GM18508 (cell line): Measurements from ENCODE around the gene PDPN.

ENCODE experiments used
- ATAC-seq: cut with Tn5 transposase; IDR thresholded peaks from one replicate; pipeline ENCODE4 v1.9.1; 2021; ENCODE audit warnings: moderate number of reproducible peaks; ENCODE audit not compliant: insufficient read depth, unreplicated experiment

PDPN gene

GRCh38 chr1:13576926-13577325, 6.7 kb upstream of the PDPN start:
- ATAC-seq, result no peak

GRCh38 chr1:13577846-13578245, 5.8 kb upstream of the PDPN start:
- ATAC-seq, result no peak

- ATAC-seq, result no peak
Observed at GRCh38 chr1:13581446-13581845, 2.2 kb upstream of the PDPN start.

- no peak for ATAC-seq
Observed at GRCh38 chr1:13582713-13583443, 754 bp upstream of the PDPN start.

GRCh38 chr1:13583966-13584791, 547 bp downstream of the PDPN start:
- ATAC-seq, result no peak

- ATAC-seq, result no peak
Observed at GRCh38 chr1:13584876-13585611, 1.4 kb downstream of the PDPN start.

GRCh38 chr1:13585612-13585991, 2.0 kb downstream of the PDPN start:
- ATAC-seq, result no peak

- ATAC-seq, result no peak
Observed at GRCh38 chr1:13586001-13586400, 2.4 kb downstream of the PDPN start.

- no peak for ATAC-seq
Observed at GRCh38 chr1:13587256-13588030, 3.8 kb downstream of the PDPN start.

GRCh38 chr1:13588946-13589796, 5.5 kb downstream of the PDPN start:
- no peak for ATAC-seq

GRCh38 chr1:13590486-13590885, 6.9 kb downstream of the PDPN start:
- ATAC-seq, result no peak

GRCh38 chr1:13593511-13594131, 10.0 kb downstream of the PDPN start:
- no peak for ATAC-seq

- no peak for ATAC-seq
Observed at GRCh38 chr1:13595411-13595810, 11.8 kb downstream of the PDPN start.

GRCh38 chr1:13597166-13597565, 13.5 kb downstream of the PDPN start:
- ATAC-seq, result no peak

- no peak for ATAC-seq
Observed at GRCh38 chr1:13600762-13601453, 17.3 kb downstream of the PDPN start.

GRCh38 chr1:13604176-13604575, 20.5 kb downstream of the PDPN start:
- ATAC-seq, result no peak

- no peak for ATAC-seq
Observed at GRCh38 chr1:13604721-13605120, 21.1 kb downstream of the PDPN start.

GRCh38 chr1:13605159-13605558, 21.5 kb downstream of the PDPN start:
- no peak for ATAC-seq
